GM21360 (cell line): Measurements from ENCODE around the gene RAB8B.
"Not testable (repeated sequence)": the region's sequence is repeated elsewhere in the genome, so short reads cannot be mapped to it uniquely, and the experiment has no call there.

Experiments
- ATAC-seq: cut with Tn5 transposase; IDR thresholded peaks from one replicate; pipeline ENCODE4 v1.9.1; 2021; ENCODE audit warnings: mild to moderate bottlenecking, moderate library complexity; ENCODE audit not compliant: unreplicated experiment

Gene RAB8B

DNA sequence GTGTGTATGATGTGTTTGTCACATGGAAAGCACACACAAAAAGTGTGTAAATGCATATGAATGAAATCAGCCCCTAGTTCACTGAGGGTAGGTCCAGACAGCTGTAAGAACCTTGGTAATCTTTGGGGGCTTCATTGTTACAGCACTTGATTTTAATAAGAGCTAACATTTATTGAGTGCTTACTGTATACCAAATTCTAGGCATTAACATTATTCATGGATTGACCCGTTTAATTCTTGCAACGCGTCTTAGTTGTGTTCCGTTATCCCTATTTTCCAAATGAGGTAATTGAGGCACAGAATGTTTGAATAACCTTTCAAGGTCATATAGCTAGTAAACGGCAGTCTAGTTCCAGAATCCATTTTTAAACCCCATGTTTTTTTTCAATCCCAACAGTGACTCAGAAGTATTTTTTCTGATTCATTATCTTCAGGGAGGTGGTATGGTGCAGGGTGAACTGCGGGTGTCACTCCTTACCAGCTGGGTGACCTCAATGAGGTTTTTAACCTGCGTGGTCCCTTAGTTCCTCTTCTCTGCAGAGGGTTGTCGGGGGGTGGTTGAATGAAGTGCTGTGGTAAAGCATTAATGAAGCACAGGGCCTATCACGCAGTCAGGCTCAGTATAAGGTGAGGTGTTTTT lies 14.2 kb downstream of the RAB8B start:
- no peak for ATAC-seq

DNA sequence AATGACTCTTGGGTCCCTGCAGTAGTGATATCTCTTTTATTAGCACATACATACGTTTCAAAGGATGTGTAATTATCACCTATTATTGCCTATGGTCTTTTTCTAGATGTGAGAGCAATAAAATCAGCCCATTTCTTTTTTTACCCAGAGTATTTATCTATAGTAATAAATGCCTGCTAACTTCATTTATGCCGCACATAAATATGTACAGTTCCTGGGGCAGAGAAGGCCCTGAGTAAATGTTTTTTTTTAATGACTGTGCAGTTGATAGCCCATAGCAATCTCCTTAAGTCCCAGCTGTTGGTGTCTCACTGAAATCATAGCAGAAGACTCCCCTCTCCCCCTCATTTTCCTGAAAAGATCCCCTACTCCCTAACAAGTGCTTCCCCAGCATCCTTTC lies 16.7 kb downstream of the RAB8B start:
- ATAC-seq, result no peak

DNA sequence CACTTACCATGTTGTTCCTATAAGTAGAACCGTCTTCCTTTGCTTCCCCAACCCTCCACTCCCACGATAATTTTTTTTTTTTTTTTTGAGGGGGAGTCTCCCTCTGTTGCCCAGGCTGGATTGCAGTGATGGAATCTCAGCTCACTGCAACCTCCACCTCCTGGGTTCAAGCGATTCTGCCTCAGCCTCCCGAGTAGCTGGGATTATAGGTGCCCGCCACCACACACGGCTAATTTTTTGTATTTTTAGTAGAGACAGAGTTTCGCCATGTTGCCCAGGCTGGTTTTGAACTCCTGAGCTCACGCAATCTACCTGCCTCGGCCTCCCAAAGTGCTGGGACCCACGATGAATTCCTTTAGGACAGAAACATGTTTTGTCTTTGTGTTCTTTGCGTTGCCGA lies 19.4 kb downstream of the RAB8B start:
- ATAC-seq, result not testable (repeated sequence)

DNA sequence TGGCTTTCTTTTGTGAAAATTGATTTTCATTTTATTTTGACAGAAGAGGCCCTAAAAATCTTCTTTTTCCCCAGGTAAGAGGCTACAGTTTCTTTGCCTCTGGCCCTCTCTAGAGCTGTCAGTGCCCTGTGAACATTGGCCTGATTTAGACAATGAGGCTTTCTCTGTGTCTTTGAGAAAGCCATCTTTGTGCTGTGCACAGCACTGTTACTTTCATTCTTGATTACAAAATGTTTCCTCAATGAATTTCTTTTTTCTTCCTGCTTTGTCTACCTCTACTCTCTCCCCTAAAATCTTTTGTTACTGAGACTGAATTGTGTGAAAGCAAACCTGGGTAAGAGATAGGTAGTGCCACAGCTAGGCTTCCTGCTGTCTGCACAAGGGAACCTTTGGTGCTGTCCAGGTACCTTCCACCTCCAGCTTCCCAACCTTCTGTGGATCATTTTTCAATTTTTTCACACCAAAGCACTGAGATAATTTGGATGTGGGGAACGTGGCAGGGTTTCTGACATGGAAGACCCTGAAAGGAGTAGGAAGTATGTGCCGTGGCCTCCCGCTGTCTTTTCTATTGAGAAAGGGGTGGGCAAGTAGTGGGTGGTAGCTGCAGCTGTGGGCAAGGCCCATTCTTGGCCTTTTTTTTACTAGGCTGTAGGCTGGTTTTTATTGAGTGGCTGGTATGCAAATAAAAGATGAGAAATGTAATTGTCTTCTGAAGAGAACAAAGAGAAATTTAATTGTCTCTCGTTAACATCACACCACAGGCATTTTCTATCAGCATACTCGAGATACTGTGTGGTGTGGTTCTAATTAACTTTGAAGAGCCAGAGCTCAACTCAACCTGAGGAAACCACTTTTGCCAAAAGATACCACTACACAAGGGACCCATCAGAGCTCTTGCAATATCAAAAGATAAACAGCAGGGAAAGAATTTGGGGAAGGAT lies 21.0 kb downstream of the RAB8B start:
- no peak for ATAC-seq

DNA sequence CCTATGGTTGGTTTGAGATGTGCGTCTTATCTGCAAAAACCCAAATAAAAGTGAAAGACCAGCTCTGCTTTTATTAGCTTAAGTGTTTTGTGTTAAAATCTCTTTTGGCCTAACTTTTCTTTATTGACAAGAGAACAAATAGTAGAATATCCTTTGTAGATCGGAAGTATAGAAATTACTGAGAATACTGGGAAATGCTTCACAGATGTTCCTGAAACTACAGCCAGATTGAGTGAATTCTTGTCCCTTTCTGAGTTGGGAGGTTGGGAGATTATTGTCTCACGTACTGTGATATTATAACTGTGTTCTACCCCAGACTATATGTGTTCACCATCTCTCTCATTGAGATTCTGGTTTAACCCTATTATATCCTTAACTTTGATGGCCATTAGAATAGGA lies 21.7 kb downstream of the RAB8B start:
- no peak for ATAC-seq

DNA sequence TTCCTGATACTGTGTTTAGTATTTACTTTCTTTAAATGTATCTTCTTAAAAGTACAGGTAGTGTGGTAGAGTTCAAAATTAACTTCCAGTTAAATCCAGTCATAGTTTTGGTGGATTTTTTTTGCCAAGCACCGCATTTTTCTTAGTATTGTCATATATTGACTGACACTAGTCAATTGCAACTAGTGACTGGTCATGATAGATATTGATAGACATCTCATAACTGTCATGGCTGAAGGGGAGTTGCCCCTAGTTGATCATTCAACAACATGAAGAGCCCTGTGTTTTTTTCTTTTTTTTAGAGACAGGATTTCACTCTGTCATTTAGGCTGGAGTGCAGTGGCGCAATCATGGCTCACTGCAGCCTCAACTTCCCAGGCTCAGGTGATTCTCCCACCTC lies 22.1 kb downstream of the RAB8B start:
- ATAC-seq, result no peak

DNA sequence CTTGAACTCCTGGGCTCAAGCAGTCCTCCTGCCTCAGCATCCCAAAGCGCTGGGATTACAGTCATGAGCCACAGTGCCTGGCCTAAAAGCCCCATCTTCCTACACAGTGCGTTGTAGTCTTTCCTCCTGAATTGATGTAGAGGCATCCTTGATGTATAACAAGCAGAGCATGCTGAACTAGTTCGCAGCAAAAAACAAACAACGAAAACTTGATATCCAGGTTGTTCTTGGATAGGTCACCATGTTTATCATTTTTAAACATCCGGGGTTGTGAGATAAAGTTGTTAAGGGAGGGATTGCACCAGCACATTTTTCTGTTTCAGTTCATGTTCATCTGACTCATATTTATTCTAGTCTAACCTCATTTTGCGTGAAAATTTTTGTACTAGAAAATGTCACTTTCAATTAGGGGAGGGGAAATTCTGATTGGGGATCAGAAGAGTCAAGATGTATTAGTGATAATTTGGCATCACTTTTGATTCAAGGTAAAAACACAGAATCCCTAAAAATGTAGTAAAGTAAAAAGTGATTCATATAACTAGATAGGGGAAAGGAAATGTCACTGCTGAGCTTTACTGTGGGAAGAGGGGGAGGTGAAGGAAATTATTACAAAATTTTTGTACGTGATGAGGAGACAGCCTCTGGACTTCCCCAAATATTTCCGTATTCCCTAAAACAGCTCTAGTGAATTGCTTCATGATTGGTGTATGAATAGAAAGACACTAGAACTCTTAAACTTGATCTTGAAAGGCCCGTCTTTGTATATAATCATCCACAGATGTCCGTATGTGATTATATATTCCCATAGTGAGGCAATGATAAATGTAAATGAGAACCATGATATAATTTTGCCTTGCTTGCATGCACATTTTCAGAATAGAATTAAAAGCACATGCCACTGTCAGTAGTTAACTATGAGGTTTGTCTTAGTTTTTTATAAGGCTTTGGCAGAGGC lies 22.9 kb downstream of the RAB8B start:
- ATAC-seq, result no peak

DNA sequence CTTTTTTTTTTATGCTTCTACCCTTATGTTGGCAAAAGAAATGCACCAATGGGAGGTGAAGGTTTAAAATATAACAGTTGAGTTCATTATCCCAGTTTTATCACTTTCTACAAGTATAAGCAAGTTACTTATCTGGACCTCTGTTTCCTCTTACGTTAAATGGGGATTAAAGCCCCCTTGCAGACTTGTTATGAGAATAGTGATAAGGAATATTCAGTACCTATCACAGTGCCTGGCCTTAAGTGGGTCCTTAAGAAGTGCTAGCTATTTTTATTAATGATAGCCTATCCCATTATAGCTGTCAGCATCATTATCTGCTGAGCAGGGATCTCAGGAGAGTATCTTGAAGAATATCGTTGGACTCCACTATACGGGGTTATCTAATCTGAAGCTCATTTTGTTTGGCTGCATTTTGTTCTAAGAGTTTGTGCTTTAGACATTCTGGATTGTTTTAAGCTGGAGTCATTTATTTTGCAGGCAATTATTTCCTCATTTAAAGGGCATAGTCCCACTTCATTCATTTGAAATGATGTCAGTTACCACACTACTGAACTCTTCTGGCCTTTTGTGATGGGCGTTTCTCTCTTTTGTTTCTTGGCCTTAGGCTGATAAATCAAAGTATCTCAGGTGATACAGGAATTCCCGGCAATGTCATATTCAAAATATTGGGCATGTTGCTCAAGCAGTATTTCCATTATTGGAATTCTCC lies 28.8 kb downstream of the RAB8B start:
- ATAC-seq, result no peak

DNA sequence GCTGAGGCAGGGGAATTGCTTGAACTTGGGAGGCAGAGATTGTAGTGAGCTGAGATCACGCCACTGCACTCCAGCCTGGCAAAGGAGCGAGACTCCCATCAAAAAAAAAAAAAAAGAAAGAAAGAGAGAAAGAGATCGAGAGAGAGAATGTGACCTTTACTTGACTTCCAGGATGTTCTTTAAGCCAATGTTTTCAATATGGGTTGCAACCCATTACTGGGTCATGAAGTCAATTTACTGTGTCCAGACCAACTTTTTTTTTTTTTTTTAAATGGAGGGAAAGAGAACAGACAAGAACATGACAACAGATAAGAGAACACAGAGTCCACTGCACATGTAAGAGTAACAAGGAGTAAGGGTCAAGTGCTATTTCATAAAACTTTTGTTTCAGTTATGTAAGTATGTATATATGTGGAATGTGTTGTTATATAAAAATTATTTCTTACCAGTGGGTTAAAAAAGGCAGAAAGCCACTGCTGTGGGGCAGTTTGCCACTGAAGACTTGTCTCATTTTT lies 29.8 kb downstream of the RAB8B start:
- ATAC-seq, result no peak

DNA sequence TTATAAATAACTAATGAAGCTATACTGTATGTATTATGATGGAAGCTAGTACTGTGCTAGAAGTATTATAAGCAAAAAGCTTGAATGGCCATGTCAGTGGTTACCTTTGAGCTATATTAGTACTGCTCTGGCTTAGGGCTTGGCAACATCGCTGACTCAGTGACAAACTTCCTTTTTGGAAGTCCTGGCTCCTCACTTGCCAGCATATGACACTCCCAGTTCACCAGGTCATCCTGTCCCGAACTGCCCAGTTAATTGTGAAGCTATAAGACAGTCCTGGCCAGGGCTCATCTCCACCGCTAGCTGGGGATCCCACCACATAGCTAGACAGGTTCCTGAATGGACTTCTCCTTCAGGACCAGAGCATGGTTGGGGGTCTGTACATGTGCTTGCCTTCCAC lies 31.9 kb downstream of the RAB8B start:
- no peak for ATAC-seq

DNA sequence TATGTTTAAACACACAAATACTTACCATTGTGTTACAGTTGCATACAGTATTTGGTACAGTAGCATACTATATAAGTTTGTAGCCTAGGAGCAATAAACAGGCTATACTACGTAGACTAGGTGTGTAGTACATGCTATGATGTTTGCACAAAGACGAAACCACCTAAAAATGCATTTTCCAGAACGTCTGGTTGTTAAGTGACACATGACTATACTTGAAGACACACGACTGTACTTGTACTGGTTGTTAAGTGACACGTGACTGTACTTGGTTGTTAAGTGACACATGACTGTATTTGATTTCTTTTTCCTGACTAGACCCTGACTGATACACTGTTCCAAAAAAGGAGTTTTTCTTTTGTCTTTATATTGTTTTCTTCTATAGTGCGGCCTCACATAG lies 34.1 kb downstream of the RAB8B start:
- ATAC-seq, result no peak

DNA sequence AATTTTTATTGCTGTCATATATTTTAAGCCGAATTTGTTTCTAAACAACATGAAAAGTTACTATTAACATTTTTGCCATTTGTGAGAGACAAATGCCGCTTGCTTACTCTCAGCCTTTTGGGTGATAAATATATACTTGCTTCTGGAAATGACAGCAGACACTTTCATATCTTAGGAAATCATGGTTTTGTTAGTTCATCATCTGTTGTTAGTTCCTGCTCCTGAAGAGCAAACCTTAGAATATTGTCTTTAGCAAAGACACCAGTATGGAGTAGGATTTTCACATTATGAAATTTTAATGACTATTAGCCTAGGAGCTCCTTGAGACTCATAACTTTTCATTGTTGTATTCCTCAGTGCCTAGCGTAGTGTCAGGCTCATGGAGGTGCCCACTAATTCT lies 36.0 kb downstream of the RAB8B start:
- no peak for ATAC-seq

DNA sequence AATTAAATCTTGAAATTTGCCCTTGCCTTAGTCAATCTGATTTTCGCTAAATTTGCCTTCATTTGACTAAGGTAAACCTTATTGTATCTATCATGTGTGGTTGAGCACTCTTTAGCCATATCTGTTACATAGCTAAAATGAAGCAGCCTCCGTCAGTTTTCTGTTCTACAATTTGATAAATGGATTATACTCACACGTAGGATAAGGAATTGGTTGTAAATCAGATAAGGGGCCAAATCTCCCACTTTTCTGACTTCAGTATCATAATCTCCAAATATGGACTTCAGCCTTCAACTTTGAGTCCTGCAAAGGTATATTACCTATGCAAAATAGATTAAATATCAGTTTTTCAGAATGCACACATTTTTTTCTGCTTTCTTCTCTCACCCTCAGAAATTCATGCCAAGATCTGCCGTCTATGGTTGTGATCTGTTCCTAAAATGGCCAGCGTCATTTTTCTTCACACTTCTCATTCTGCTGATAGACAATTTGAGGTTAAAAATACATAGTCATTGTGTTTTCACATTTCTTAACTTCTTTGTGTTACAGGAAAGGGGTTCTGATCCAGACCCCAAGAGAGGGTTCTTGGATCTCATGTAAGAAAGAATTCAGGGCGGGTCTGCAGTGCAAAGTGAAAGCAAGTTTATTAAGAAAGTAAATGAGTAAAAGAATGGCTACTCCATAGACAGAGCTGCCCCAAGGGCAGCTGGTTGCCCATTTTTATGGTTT lies 36.9 kb downstream of the RAB8B start:
- no peak for ATAC-seq

DNA sequence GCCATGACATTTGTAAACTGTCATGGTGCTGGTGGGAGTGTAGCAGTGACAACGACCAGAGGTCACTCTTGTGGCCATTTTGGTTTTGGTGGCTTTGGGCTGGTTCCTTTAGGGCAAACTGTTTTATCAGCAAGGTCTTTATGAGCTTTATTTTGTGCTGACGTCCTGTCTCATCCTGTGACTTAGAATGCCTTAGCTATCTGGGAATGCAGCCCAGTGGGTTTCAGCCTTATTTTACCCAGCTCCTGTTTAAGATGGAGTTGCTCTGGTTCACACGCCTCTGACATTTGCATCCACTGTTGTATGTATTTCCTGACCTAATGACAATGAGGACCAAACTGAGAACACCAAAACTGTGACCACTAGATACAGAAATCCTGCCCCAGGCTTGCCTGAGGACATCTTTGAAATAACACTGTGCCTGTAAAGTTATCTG lies 37.6 kb downstream of the RAB8B start:
- ATAC-seq, result no peak

DNA sequence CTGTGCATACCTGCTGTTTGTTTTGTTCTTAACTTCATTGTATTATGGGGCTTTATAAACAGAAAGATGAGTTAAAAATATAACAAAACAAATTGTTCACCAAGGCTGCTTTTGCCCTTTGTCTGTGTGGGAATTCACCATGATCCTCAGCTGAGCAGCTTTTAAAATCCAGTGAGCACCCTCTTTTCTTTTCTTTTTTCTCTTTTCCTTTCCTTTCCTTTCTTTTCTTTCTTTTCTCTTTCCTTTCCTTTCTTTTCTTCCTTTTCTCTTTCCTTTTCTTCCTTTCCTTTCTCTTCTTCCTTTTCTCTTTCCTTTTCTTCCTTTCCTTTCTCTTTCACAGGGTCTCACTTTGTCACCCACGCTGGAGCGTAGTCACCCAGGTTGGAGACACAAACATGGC lies 38.3 kb downstream of the RAB8B start:
- no peak for ATAC-seq

DNA sequence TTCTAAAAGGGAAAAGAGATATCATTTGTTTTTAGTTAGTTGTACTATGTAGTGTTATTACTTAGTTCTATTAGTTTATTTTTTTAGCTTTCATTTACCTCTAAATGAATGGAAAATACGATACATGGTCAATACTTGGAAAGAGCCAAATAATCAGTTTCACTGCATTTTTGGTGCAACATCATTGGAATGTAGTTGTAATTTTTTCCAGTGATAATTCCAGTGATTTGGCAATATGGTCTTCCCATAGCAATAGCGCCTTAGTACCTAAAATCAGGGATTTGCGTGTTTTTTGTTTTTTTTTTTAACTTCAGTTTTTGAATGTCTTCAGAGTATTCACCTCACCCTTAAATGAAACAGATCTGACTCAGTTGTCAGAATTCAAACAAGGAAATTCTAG lies 41.8 kb downstream of the RAB8B start:
- no peak for ATAC-seq

DNA sequence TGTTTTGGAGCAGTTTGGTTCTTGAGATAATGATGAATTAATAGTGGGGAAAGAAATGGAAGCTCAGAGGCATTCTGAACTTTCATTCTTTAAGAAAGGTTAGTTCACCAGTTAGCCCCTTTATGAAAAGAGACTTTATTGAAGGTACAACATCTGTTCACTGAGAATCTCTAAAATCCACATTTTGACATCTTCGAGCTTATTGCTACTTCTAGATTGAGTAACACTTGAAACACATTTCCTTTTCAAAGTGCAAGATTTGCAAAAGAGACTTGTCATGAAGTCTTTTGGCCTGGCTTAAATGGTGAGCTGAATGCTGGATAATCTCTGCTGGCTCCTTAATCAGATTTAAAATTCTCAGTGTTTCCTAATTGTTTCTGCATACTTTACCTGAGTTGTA lies 42.3 kb downstream of the RAB8B start:
- no peak for ATAC-seq

DNA sequence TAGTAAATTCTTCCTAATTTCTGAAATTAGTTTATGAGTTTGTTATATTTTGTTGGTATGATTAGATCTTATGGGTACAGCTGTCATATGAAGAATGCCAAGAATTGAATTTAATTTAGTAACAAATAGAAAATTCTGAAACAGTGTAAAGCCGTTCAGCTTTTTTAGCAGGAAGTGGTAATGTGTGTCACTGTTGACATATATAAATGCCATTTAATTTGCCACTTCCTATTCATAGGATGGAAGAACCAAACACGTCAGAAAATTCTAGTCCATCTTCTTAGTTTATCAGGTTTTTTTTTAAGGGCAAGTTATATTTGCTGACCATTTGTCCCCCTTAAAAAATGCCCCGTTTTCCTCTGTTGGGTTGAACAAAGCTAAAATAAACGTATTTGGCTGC lies 43.0 kb downstream of the RAB8B start:
- no peak for ATAC-seq

DNA sequence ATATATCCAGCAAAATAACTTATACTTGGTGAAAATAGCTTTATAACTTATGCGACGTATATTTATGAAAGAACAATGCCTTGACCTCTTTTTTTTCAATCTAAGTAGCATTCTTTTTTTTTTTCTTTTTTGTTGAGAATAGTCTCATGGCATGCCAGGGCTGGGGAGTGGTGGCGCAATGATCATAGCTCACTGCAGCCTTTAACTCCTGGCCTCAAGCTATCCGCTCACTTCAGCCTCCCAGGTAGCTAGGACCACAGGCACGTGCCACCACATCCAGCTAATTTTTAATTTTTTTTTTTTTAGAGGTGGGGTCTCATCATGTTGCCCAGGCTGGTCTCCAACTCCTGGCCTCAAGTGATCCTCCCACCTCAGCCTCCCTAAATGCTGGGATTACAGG lies 43.5 kb downstream of the RAB8B start:
- no peak for ATAC-seq
